GM06990 (cell line): ENCODE measurements around the gene SUSD3.

Experiments used
- DNase-seq: peaks from one replicate; pipeline ENCODE4 v3.0.0-alpha.2; 2011; ENCODE audit not compliant: insufficient read length; ENCODE audit errors: extremely low read depth
- H3K27me3 ChIP-seq: replicated peaks from 2 replicates; pipeline ENCODE4 v1.6.0; 2011; ENCODE audit warnings: low read length; ENCODE audit not compliant: control insufficient read depth, insufficient read depth
- H3K36me3 ChIP-seq: 2 replicates; pipeline ENCODE4 v1.5.1; 2011; ENCODE audit warnings: low read length; ENCODE audit not compliant: control insufficient read depth, insufficient read depth
- H3K4me3 ChIP-seq: replicated peaks from 2 replicates; pipeline ENCODE4 v1.5.1; 2011; ENCODE audit warnings: low read depth, mild to moderate bottlenecking, control low read depth, low read length
- TF ChIP-seq, protein P1 (sequence below): IDR thresholded peaks from 2 replicates; pipeline ENCODE4 v1.5.1; 2011; ENCODE audit warnings: low read length, control low read depth, mild to moderate bottlenecking, inconsistent platforms; ENCODE audit not compliant: insufficient read depth, poor library complexity, severe bottlenecking

The SUSD3 gene

GRCh38 chr9:93122721-93123221 lies 64.3 kb downstream of the SUSD3 start:
- H3K36me3 ChIP-seq: no peaks in the 10 kb centered on the region; the same call in 1 of the 2 replicates
- TF ChIP-seq, protein P1, sequence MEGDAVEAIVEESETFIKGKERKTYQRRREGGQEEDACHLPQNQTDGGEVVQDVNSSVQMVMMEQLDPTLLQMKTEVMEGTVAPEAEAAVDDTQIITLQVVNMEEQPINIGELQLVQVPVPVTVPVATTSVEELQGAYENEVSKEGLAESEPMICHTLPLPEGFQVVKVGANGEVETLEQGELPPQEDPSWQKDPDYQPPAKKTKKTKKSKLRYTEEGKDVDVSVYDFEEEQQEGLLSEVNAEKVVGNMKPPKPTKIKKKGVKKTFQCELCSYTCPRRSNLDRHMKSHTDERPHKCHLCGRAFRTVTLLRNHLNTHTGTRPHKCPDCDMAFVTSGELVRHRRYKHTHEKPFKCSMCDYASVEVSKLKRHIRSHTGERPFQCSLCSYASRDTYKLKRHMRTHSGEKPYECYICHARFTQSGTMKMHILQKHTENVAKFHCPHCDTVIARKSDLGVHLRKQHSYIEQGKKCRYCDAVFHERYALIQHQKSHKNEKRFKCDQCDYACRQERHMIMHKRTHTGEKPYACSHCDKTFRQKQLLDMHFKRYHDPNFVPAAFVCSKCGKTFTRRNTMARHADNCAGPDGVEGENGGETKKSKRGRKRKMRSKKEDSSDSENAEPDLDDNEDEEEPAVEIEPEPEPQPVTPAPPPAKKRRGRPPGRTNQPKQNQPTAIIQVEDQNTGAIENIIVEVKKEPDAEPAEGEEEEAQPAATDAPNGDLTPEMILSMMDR: no peak
- H3K27me3 ChIP-seq: no peaks in the 10 kb centered on the region
- peak; percentile 6 for DNase-seq
- no peak overlapping the region for H3K4me3 ChIP-seq

GRCh38 chr9:93123561-93124283 lies 65.2 kb downstream of the SUSD3 start:
- TF ChIP-seq, protein P1: no peak
- Histone ChIP-seq H3K4me3 (no peak overlapping the region), H3K27me3 (no peaks in the 10 kb centered on the region), H3K36me3 (no peaks in the 10 kb centered on the region; the same call in 1 of the 2 replicates)
- DNase-seq: peak; percentile 6

DNA sequence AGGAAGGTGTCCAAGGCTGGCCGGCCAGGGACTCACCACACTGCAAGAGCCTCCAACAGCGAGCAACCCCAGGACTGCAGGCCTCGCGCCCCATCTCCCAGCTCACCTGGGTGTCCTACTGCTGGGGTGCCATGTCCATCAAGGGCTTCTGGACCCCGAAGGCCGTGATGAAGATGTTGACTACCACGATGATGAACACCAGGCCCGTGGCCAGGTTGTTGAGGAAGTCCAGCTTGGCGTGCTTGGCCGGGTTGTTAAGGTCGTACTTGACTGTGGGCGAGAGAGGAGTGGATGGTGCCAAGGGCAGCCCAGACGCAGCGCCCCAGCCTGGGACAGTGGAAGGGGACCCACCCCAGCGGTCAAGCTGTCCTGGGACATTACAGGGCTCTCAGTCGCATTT lies 66.3 kb downstream of the SUSD3 start:
- Histone ChIP-seq H3K27me3 (no peaks in the 10 kb centered on the region), H3K36me3 (no peaks in the 10 kb centered on the region; the same call in 1 of the 2 replicates), H3K4me3 (no peak overlapping the region)
- TF ChIP-seq, protein P1: no peak
- DNase-seq: no peak

- no peak for DNase-seq
- no peaks in the 10 kb centered on the region; the same call in 1 of the 2 replicates for H3K36me3 ChIP-seq
- H3K27me3 ChIP-seq: no peaks in the 10 kb centered on the region
- TF ChIP-seq, protein P1: no peak
- H3K4me3 ChIP-seq: no peak overlapping the region
Measured at GRCh38 chr9:93125331-93125894, 66.9 kb downstream of the SUSD3 start.

- no peak overlapping the region for H3K4me3 ChIP-seq
- peak; percentile 6 for DNase-seq
- TF ChIP-seq, protein P1: no peak
Measured at GRCh38 chr9:93126151-93126781, 67.8 kb downstream of the SUSD3 start.

More at GRCh38 chr9:93126151-93126781, 67.8 kb downstream of the SUSD3 start:
- no peaks in the 10 kb centered on the region for H3K27me3 ChIP-seq
- no peaks in the 10 kb centered on the region; the same call in 1 of the 2 replicates for H3K36me3 ChIP-seq
